PC-3 (cell line): Measurements from ENCODE around the gene ZNF366. TPM values are rescaled to one million over a fixed set of nuclear protein-coding genes. Genes with fewer than 3 reads are reported as not detected.

Source experiments
- ATAC-seq: fragments of 200-7000 bp; cut with Tn5 transposase; 2 replicates; pipeline ENCODE4 v1.9.1; 2020; ENCODE audit warnings: mild to moderate bottlenecking, moderate library complexity
- BruUV-seq: library from RNA; stranded (reverse); fragments of 400-500 nt; replicated peaks from 2 replicates; lab custom pipeline; 2021; lab: Mats Ljungman, UMichigan
- CTCF ChIA-PET: fragments of 300-600 bp; sonication (Branson Sonifier 250); formaldehyde crosslinking; loops from one replicate; lab custom pipeline; 2022; ENCODE audit warnings: antibody characterized with exemption; lab: Charles Lee
- POLR2A ChIA-PET: fragments of 300-600 bp; sonication (Branson Sonifier 250); formaldehyde crosslinking; loops from one replicate; lab custom pipeline; 2022; ENCODE audit warnings: antibody characterized with exemption; ENCODE audit not compliant: unreplicated experiment; lab: Charles Lee
- DNase-seq: peaks from one replicate; pipeline ENCODE4 v3.0.0-alpha.2; 2015
- H2AFZ ChIP-seq: fragments of 300-600 bp; sonication (generic); 2 replicates; pipeline ENCODE4 v1.6.0; 2016; ENCODE audit warnings: antibody characterized with exemption, low read length
- H3F3A ChIP-seq: fragments of 300-600 bp; sonication (generic); one replicate; pipeline ENCODE4 v1.6.0; 2017; ENCODE audit warnings: antibody characterized with exemption, low read length, control low read depth, mild to moderate bottlenecking; ENCODE audit not compliant: unreplicated experiment
- H3K27ac ChIP-seq: fragments of 300-600 bp; sonication (generic); 2 replicates; pipeline ENCODE4 v1.5.1; 2016; ENCODE audit warnings: mild to moderate bottlenecking, low read length
- H3K27me3 ChIP-seq: fragments of 300-600 bp; sonication (generic); 2 replicates; pipeline ENCODE4 v1.6.1; 2016; ENCODE audit warnings: low read length, mixed read lengths
- H3K36me3 ChIP-seq: fragments of 300-600 bp; sonication (generic); 2 replicates; pipeline ENCODE4 v1.6.1; 2016; ENCODE audit warnings: low read depth, mixed run types, low read length, mixed read lengths
- H3K4me1 ChIP-seq: fragments of 300-600 bp; sonication (generic); 2 replicates; pipeline ENCODE4 v1.5.1; 2016; ENCODE audit warnings: low read length; ENCODE audit not compliant: insufficient read depth
- H3K4me2 ChIP-seq: fragments of 300-600 bp; sonication (generic); 2 replicates; pipeline ENCODE4 v1.6.0; 2016; ENCODE audit warnings: low read length
- H3K4me3 ChIP-seq: fragments of 300-600 bp; sonication (generic); 2 replicates; pipeline ENCODE4 v1.5.1; 2016; ENCODE audit warnings: mild to moderate bottlenecking, low read length, mixed read lengths
- H3K79me2 ChIP-seq: fragments of 300-600 bp; sonication (generic); 2 replicates; pipeline ENCODE4 v1.6.1; 2017; ENCODE audit warnings: low read length, mixed read lengths
- H3K9ac ChIP-seq: fragments of 300-600 bp; sonication (generic); 2 replicates; pipeline ENCODE4 v1.6.0; 2016; ENCODE audit warnings: mild to moderate bottlenecking, low read length
- H3K9me2 ChIP-seq: fragments of 300-600 bp; sonication (generic); replicated peaks from 2 replicates; pipeline ENCODE4 v1.6.1; 2016; ENCODE audit warnings: mixed run types, low read length, mixed read lengths
- H3K9me3 ChIP-seq: fragments of 300-600 bp; sonication (generic); 2 replicates; pipeline ENCODE4 v1.6.1; 2016; ENCODE audit warnings: low read length, mixed read lengths
- H4K20me1 ChIP-seq: fragments of 300-600 bp; sonication (generic); 2 replicates; pipeline ENCODE4 v1.6.1; 2016; ENCODE audit warnings: low read length, mixed read lengths
- EZH2 ChIP-seq: fragments of 300-600 bp; sonication (generic); IDR thresholded peaks from one replicate; pipeline ENCODE4 v1.6.1; 2017; ENCODE audit warnings: antibody characterized with exemption, mild to moderate bottlenecking, low read length; ENCODE audit not compliant: unreplicated experiment
- EZH2phosphoT487 ChIP-seq: fragments of 300-600 bp; sonication (generic); IDR thresholded peaks from 2 replicates; pipeline ENCODE4 v1.6.1; 2018; ENCODE audit warnings: mild to moderate bottlenecking, antibody characterized with exemption, low read length, borderline replicate concordance
- intact Hi-C: fragments of 100-400 bp; cut with micrococcal nuclease; formaldehyde crosslinking; loops from 2 replicates; pipeline ENCODE4 v1.9.0; 2023
- total RNA-seq: library from RNA; depleted of rRNA; stranded (reverse); fragments of >200 nt; gene quantifications from 2 replicates; pipeline ENCODE4 v1.2.3, GENCODE V29; 2014
- TF ChIP-seq, protein P1 (sequence below): fragments of 300-600 bp; sonication (generic); conservative IDR thresholded peaks from 2 replicates; pipeline ENCODE4 v1.5.1; 2017; ENCODE audit warnings: antibody characterized with exemption, low read depth, mild to moderate bottlenecking, low read length

The ZNF366 gene
- total RNA-seq, 1 experiment from 2014 or later: not detected

DNA sequence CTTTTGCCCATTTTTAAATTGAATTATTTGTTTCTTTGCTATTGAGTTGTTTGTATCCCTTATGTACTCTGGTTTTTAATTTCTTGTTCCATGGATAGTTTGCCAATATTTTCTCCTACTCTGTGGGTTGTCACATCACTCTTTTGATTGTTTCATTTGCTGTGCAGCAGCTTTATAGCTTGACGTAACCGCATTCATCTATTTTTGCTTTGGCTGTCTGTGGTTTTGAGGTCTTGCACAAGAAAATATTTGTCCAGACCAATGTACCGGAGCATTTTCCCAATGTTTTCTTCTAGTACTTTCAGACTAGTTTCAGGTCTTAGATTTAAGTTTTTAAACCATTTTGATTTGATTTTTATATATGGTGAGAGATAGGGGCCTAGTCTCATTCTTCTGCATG lies 36.2 kb upstream of the ZNF366 start:
- Histone ChIP-seq H3K27me3 (no peaks in the 10 kb centered on the region), H3K4me3 (no peak overlapping the region), H3K9me3 (no peaks in the 10 kb centered on the region), H3K4me2 (no peak overlapping the region), H3K36me3 (no peaks in the 10 kb centered on the region), H3K9ac (no peak overlapping the region), H4K20me1 (no peaks in the 10 kb centered on the region), H2AFZ (no peak overlapping the region), H3K27ac (no peak overlapping the region), H3K9me2 (no peaks in the 10 kb centered on the region), H3F3A (no peaks in the 10 kb centered on the region), H3K4me1 (no peaks in the 10 kb centered on the region), H3K79me2 (no peaks in the 10 kb centered on the region)
- ChIA-PET POLR2A (no interaction called here), CTCF (no interaction called here)
- no TSS peak for BruUV-seq
- DNase-seq (no peak), ATAC-seq (no peak)
- TF ChIP-seq, protein P1, sequence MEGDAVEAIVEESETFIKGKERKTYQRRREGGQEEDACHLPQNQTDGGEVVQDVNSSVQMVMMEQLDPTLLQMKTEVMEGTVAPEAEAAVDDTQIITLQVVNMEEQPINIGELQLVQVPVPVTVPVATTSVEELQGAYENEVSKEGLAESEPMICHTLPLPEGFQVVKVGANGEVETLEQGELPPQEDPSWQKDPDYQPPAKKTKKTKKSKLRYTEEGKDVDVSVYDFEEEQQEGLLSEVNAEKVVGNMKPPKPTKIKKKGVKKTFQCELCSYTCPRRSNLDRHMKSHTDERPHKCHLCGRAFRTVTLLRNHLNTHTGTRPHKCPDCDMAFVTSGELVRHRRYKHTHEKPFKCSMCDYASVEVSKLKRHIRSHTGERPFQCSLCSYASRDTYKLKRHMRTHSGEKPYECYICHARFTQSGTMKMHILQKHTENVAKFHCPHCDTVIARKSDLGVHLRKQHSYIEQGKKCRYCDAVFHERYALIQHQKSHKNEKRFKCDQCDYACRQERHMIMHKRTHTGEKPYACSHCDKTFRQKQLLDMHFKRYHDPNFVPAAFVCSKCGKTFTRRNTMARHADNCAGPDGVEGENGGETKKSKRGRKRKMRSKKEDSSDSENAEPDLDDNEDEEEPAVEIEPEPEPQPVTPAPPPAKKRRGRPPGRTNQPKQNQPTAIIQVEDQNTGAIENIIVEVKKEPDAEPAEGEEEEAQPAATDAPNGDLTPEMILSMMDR: no peak
- TF ChIP-seq EZH2 (no peak), EZH2phosphoT487 (no peak)
- intact Hi-C loops: no loop called here

DNA sequence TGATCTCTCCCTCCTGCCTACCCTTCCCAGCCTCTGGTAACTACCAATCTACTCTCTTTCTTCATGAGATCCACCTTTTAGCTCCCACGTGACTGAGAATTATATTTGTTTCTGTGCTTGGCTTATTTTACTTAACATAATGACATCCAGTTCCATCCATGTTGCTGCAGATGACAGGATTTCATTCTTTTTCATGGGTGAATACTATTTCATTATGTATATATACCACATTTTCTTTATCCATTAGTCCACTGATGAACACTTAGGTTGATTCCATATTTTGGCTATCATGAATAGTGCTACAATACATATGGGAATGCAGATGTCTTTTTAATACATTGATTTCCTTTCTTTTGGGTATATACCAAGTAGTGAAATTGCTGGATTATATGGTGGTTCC lies 35.5 kb upstream of the ZNF366 start:
- H3K27me3 ChIP-seq: no peaks in the 10 kb centered on the region
- TF ChIP-seq, protein P1: no peak
- no peak for TF ChIP-seq EZH2phosphoT487
- no peak for TF ChIP-seq EZH2
- no peaks in the 10 kb centered on the region for H4K20me1 ChIP-seq
- ChIA-PET POLR2A (no interaction called here), CTCF (no interaction called here)
- DNase-seq: no peak
- intact Hi-C loops: no loop called here
- H3K36me3 ChIP-seq: no peaks in the 10 kb centered on the region
- no peak overlapping the region for H3K4me3 ChIP-seq
- BruUV-seq: no TSS peak
- H3K9me3 ChIP-seq: no peaks in the 10 kb centered on the region
- H3K27ac ChIP-seq: no peak overlapping the region
- no peaks in the 10 kb centered on the region for H3K4me1 ChIP-seq
- no peak overlapping the region for H3K9ac ChIP-seq
- no peaks in the 10 kb centered on the region for H3F3A ChIP-seq
- H3K79me2 ChIP-seq: no peaks in the 10 kb centered on the region
- H2AFZ ChIP-seq: no peak overlapping the region
- ATAC-seq: no peak
- no peak overlapping the region for H3K4me2 ChIP-seq
- H3K9me2 ChIP-seq: no peaks in the 10 kb centered on the region

DNA sequence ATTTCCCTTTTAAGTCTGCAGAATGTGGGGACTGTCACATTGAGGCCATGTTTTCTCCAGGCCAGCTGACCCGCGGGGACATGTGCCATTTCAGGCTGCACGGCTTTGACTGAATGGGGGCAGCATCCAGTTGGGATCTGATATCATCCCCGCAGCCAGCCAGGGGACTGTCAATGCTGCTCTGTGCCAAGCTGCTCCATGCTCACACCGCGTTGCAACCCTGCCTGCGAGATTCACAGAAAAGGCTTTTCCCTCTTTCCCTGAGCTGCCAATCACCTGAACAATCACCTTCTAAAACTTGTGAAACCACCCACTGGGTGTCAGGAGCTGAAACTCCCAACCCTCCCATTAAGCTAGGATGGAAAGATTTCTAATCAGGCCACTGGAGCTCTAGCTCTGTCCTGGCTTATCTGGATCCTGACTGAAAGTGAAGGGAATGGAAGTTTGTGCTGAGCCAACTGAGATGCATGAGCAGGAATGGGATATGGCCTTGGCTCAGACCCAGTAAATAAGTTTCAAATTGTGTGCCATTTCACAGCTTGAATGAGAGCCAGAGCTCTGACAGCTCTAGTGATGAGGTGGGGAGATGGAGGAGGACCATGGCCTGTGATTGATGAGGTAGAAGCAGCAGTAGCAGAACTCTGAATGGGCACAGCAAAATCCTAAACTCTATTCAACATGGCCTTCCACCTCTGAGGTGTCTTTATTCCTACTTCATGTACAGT lies 34.5 kb upstream of the ZNF366 start:
- Histone ChIP-seq H3K27me3 (no peaks in the 10 kb centered on the region), H3K4me2 (no peak overlapping the region), H3K27ac (no peak overlapping the region), H3K4me3 (no peak overlapping the region), H3K4me1 (no peaks in the 10 kb centered on the region), H2AFZ (no peak overlapping the region), H3F3A (no peaks in the 10 kb centered on the region), H3K9me3 (no peaks in the 10 kb centered on the region), H3K9me2 (no peaks in the 10 kb centered on the region), H3K36me3 (no peaks in the 10 kb centered on the region), H3K79me2 (no peaks in the 10 kb centered on the region), H3K9ac (no peak overlapping the region), H4K20me1 (no peaks in the 10 kb centered on the region)
- CTCF ChIA-PET: no interaction called here
- POLR2A ChIA-PET: no interaction called here
- ATAC-seq (no peak), DNase-seq (no peak)
- no TSS peak for BruUV-seq
- intact Hi-C loops: no loop called here
- TF ChIP-seq, protein P1: no peak
- TF ChIP-seq EZH2: no peak
- TF ChIP-seq EZH2phosphoT487: no peak
